HEK293 (cell line): ENCODE results near the gene PARD6G.

Experiments used
- CTCF ChIP-seq: fragments of 450-650 bp; formaldehyde crosslinking; IDR thresholded peaks from 2 replicates; pipeline ENCODE4 v1.5.1; 2016; ENCODE audit warnings: missing biosample characterization, missing genetic modification characterization
- GLI2 ChIP-seq: fragments of 450-650 bp; formaldehyde crosslinking; IDR thresholded peaks from 2 replicates; pipeline ENCODE4; 2017; ENCODE audit warnings: missing biosample characterization, missing genetic modification characterization, low read depth, borderline replicate concordance
- MYNN ChIP-seq: fragments of 450-650 bp; formaldehyde crosslinking; IDR thresholded peaks from 2 replicates; pipeline ENCODE4 v1.5.1; 2016; ENCODE audit warnings: missing biosample characterization, missing genetic modification characterization, borderline replicate concordance
- PRDM1 ChIP-seq: fragments of 450-650 bp; formaldehyde crosslinking; IDR thresholded peaks from 2 replicates; pipeline ENCODE4; 2016; ENCODE audit warnings: missing biosample characterization, missing genetic modification characterization
- REST ChIP-seq: fragments of 450-650 bp; formaldehyde crosslinking; IDR thresholded peaks from 2 replicates; pipeline ENCODE4 v1.5.1; 2016; ENCODE audit warnings: missing biosample characterization, missing genetic modification characterization
- TCF7L2 ChIP-seq: IDR thresholded peaks from 2 replicates; pipeline ENCODE4 v1.6.1; 2011; ENCODE audit warnings: low read depth, mild to moderate bottlenecking, inconsistent platforms, low read length, moderate library complexity, borderline replicate concordance
- ZBTB10 ChIP-seq: fragments of 450-650 bp; formaldehyde crosslinking; IDR thresholded peaks from 2 replicates; pipeline ENCODE4 v1.5.1; 2016; ENCODE audit warnings: missing biosample characterization, missing genetic modification characterization
- ZNF23 ChIP-seq: fragments of 450-650 bp; formaldehyde crosslinking; IDR thresholded peaks from 2 replicates; pipeline ENCODE4 v1.5.1; 2016; ENCODE audit warnings: missing biosample characterization, missing genetic modification characterization, borderline replicate concordance
- ZNF274 ChIP-seq, 2 experiments: fragments of 200-500 bp in 1 of 2; fragments of 450-650 bp in 1 of 2; sonication (Bioruptor generic) in 1 of 2; formaldehyde crosslinking in 1 of 2; IDR thresholded peaks; 2 replicates each; pipeline versions ENCODE4 v1.5.1 to v1.6.1; 2014 to 2016; ENCODE audit warnings: borderline replicate concordance in 1 of 2, inconsistent platforms in 1 of 2, low read length in 1 of 2, missing biosample characterization in 1 of 2, missing genetic modification characterization in 1 of 2
- ZNF362 ChIP-seq: fragments of 450-650 bp; formaldehyde crosslinking; IDR thresholded peaks from 2 replicates; pipeline ENCODE4 v1.5.1; 2016; ENCODE audit warnings: missing biosample characterization, missing genetic modification characterization
- ZNF623 ChIP-seq: fragments of 450-650 bp; formaldehyde crosslinking; IDR thresholded peaks from 2 replicates; pipeline ENCODE4 v1.5.1; 2016; ENCODE audit warnings: missing biosample characterization, missing genetic modification characterization
- ZNF792 ChIP-seq: fragments of 450-650 bp; formaldehyde crosslinking; IDR thresholded peaks from 2 replicates; pipeline ENCODE4 v1.5.1; 2016; ENCODE audit warnings: missing biosample characterization, missing genetic modification characterization
- ZSCAN5A ChIP-seq: fragments of 450-650 bp; formaldehyde crosslinking; IDR thresholded peaks from 2 replicates; pipeline ENCODE4 v1.5.1; 2016; ENCODE audit warnings: missing biosample characterization, missing genetic modification characterization

GRCh38 chr18:80238651-80239260, 8.6 kb downstream of the PARD6G start:
- no peak for TF ChIP-seq TCF7L2
- no peak for TF ChIP-seq CTCF (tag by site-specific recombination)
- no peak for TF ChIP-seq ZBTB10 (tag by site-specific recombination)
- TF ChIP-seq ZNF623 = no peak
- TF ChIP-seq REST (tag by site-specific recombination) = no peak
- TF ChIP-seq GLI2 (tag by site-specific recombination) = no peak
- no peak for TF ChIP-seq ZSCAN5A
- TF ChIP-seq MYNN (tag by site-specific recombination) = no peak
- TF ChIP-seq ZNF792 (tag by site-specific recombination) = no peak
- no peak for TF ChIP-seq PRDM1 (tag by site-specific recombination)
- TF ChIP-seq ZNF23 = no peak
- TF ChIP-seq ZNF274 (IDR thresholded peaks at IDR 0.05; ENCODE audit: low read length) = no peak
- TF ChIP-seq ZNF274 (tag by site-specific recombination; IDR thresholded peaks at IDR 0.05; ENCODE audit: borderline replicate concordance) = no peak
- TF ChIP-seq ZNF362 (tag by site-specific recombination) = no peak
